SKM-1 treated with dmso at 0.1 percent for 144 hours (cell line): ENCODE results near the gene PGLYRP4.
"Not testable (repeated sequence)": the region's sequence is repeated elsewhere in the genome, so short reads cannot be mapped to it uniquely, and the experiment has no call there.

Source experiments
- DNase-seq: peaks from one replicate; lab custom pipeline; 2025; ENCODE audit not compliant: unreplicated experiment; lab: John Stamatoyannopoulos, UW

The PGLYRP4 gene

DNA sequence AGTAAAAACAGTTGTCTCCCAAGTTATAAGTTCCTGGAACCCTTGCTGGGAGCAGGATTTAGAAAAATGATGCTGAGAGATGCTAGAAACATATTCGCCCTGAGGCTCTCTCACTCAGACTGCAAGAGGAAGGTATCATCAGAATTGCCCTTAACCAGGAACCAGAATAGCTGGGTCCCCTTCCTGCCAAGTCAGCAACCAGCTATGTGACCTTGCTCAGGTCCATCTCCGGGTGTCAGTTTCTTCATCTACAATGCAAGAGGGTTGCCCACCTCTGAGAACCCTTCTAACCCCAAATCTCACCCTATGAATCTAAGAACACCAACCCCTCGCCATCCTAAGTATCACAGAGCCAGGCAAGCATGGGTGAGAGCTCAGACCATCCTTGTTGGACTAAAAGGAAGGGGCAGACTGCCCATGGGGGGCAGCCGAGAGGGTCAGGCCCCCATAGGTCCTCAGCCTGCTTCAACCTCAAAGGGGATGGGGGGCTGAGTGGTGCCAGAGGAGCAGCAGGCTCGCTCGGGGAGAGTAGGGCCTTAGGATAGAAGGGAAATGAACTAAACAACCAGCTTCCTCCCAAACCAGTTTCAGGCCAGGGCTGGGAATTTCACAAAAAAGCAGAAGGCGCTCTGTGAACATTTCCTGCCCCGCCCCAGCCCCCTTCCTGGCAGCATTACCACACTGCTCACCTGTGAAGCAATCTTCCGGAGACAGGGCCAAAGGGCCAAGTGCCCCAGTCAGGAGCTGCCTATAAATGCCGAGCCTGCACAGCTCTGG is 8.6 kb upstream of the PGLYRP4 start:
- peak; percentile 98 for DNase-seq

DNA sequence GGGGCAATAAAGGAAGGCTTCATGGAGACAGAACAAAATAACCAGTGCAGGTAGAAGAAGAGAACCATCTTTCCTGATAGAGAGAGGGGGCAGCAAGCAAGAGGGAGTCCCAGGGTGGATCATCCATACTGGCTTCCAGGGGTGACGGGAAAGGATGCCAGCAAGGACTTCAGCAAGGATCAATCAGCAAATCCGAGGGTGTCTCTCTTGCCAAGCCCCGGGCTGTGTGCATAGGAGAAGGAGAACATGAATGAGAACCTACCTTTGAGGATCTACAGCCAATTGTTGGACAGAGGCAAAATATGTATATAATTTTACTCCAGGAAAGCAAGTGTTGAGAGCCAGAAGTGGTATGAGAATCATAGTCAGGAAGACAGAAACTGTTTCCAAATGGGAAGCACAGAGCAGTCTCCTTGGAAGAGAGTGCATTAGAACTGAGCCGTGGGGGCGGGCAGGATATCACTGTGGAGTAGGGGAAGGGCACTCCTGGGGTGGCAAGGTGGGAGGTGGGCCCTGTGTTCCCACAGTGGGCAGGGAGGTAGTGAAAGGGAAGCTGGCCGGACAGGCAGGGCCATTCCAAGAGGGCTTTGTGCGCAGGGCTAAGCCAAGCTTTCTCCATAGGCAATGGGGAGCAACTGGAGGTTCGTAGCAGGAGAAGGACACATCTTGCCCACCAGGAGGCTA is 7.9 kb upstream of the PGLYRP4 start:
- DNase-seq: no peak

DNA sequence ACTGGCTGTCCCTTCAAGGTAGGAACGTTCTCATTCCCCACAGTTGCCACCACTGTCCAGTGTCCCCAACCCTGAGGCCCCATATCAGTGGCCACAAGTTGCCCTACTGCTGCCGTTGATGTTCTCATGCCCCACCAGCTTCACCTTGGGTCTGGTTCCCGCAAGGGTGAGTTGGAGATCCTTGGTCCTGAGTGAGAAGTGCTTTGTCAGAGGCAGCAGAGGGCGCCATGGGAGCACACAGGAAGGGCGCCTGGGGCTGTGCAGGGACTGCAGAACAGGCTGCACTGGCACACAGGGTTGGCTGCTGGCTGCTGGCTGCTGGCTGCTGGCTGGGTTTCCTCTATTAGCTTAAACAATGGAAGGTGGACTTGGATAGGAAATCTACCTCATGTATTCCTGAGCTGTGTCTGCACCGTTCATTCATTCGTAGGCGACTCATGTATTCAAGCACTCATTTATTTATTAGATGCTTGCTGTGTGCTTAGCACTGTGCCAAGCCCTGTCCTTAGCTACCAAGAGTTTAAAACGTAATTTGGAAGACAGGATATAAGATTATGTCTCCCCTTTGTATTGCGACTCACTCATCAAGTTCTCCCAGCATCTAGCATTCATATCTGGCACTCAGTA is 6.9 kb upstream of the PGLYRP4 start:
- peak; percentile 93 for DNase-seq

DNA sequence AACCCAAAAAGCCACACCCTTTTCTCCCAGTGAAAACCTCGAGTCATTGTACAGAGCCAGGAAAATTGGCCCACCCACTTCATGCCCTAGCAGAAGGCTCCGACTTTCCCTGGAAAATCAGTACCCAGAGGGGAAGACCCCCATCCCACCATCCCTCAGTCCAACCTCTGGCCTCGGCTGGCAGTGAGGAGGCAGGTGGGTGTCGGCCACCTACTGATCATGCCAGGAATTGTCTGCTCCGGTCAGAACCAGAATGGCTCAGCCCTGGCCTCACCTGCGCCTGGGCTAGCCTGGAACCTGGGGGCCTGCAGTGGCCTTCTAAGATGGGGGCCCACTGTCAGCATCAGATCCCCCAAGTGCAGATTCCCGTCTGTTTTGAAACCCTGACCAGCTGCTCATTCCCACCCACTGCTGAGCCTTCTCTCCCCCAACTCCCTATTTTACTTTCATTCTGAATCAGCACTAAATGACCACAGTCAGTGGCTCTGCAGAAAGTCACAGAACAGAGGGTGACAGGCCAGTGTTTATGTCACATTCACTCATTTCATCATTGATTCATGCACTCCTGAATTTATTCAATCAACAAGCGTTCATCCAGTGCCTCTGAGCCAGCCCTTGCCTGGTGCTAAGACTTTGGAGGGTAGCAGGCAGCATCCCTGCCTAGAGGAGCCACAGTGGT is 6.0 kb upstream of the PGLYRP4 start:
- DNase-seq: no peak

GRCh38 chr1:153353226-153353947 is 4.7 kb upstream of the PGLYRP4 start:
- DNase-seq: peak; percentile 68

DNA sequence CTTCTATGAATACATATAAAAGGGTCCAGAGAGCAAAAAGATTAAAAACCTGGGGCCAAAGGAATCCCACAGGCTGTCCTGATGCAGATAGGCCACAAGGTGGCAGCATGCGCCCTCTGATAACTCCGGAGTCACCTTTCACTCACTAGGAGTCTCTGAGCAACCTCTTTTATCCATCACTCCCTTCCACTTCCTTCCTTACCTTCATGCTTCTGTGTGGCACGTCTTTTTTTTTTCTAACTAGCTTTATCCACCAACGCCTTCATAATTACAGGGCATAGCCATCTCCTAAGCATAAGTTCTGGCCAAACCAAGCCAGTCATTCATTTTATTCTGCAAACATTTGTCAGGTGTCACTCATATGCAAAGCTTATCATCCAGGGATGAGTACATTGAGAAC is 3.9 kb upstream of the PGLYRP4 start:
- peak; percentile 89 for DNase-seq

GRCh38 chr1:153350321-153350957 is 1.8 kb upstream of the PGLYRP4 start:
- no peak for DNase-seq

DNA sequence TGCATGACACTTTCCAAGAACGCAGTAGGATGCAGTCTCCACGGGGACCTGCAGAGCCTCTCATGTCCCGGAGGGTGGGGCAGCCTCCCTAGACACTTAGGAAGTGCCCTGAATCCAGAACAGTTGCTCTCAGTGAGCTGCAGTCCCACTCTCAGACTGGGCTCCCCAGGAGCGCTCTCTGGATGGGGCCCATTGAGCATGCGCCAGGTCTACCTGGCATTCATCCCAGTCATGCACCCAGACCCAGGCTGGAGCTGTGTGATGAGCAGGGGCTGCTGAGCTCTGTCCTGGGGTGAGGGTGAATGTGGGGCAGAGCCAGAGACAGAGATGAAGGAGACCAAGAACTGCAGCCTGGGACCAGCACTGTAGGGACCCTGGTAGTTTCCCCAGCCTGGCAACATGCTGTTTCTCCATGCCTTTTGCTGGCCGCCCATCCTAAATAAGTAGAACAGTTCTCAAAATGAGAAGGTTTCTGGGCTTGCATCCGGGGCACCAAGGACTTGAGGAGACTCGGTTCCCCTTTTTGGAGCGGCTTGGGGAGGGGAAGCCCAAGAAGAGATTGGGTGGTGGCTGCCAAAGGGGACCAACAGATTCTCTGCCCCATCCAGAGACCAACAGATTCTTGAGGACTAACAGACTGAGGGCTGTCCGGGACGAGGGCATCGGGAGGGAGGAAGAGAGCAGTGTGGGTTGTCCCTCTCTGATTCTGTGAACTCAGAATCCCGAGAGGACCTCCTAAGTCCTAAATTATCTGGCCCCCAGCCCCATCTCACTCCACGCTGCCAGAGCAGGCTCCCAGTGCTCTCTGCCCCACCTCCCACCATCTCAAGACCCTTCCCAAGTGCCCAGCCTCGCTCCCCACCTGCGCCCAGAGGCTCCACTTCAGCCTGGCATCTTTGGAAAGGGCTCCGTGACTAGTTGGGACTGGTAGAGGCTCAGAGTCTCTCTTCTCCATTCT is 1.0 kb upstream of the PGLYRP4 start:
- DNase-seq: no peak

- no peak for DNase-seq
Measured at GRCh38 chr1:153347856-153348255, 785 bp downstream of the PGLYRP4 start.

GRCh38 chr1:153347049-153347448 is 1.6 kb downstream of the PGLYRP4 start:
- not testable (repeated sequence) for DNase-seq

DNA sequence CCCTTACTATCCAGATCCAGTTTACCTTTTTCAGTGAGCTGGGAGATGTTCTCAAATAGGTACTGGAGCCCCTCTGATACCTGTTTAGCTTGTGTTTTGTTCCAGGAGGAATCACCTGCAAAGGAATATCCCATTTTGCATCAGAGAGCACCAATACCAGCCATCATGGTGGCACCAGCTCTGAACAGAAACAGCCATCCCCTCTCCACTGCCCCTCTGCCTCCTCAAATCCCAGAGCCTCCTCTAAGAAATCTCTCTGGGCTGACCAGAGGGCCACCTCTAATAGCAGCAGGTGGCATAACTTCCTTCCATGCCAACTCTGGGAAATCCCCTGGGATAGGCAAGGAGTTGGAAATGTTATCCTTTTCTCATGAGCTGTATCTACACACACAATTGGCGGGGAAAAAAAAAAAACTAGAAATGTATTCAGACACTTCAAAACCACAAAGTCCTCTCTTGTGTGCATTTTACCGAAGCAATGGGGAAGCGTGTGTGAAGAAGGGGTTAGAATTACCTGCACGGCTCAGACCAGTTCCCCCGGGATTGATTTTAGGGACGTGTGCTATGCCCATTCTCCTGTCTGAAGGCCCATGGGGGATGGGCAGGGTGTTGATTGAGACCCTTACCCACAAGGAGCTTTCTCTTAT is 2.4 kb downstream of the PGLYRP4 start:
- no peak for DNase-seq

DNA sequence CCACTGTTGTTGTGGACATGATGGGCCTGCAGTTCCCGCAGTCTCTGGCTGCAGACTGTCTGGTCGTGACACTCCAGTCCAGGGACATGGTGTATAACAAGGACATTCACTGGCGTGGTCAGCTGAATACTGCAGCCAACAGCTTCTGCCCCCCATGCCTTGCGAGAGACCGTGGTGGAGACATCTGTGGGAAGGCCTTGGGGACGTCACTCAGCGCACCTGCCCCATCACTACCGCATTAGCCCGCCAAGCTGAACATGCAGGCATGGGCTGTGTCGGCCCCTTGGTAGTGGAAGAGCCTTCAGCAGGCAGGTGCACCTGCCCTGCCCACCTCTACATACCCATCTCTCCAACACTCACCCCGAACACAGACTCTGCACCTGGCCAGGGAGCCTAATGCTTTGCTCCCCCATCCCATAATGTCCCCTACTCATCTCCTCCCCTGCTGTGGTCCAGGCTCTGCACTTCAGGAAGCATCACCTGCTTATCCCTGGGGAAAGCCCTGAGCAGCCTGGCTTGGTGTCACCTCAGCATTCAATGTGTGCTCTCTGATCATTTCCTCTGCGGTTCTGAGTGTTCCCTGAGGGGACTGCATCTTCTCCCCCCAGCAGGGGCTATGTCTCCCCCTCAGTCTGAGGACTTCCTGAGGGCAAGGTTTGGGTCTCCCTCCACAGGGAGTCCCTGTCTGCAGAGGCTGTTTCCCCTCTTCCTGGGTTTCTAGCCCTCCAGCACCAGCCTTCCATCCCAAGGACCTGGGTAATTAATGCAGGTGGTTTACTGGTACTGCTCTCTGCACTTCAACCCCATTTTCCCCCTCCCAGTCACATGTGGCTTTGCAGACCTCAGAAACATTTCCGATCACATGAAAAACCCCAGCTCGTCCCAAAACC is 3.2 kb downstream of the PGLYRP4 start:
- DNase-seq: no peak

GRCh38 chr1:153344718-153345025 is 4.0 kb downstream of the PGLYRP4 start:
- DNase-seq: peak; percentile 98

- DNase-seq: no peak
Measured at GRCh38 chr1:153343811-153344717, 4.6 kb downstream of the PGLYRP4 start.

DNA sequence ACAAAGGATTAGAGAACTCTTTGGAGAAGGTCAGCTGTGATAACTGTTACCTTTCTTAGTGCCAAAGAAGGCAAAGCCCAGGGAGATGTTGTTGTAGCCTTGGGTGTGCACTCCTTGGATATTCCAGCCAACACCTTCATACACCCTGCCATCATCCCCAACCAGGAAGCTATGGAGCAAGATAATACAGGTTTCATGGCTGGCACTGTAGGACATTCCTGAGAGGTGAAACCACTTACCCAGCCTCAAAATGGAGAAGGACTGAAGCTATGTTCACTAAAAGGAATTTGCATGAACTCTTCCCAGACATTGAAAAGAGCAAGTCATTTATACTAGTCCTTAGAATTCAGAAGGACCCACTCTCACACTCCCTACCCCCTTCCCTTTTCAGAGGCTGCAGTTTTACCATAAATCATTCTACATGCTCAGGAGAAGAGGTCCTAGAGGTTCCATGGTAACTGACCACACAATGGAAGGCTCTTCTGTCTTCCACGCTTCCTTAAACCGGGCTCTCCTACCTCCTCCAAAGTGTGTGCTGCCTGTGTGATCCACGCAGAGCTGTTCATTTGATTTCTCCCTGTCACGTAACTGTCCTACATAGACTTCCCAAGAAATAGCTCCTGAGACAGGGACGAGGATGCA is 5.5 kb downstream of the PGLYRP4 start:
- DNase-seq: no peak

DNA sequence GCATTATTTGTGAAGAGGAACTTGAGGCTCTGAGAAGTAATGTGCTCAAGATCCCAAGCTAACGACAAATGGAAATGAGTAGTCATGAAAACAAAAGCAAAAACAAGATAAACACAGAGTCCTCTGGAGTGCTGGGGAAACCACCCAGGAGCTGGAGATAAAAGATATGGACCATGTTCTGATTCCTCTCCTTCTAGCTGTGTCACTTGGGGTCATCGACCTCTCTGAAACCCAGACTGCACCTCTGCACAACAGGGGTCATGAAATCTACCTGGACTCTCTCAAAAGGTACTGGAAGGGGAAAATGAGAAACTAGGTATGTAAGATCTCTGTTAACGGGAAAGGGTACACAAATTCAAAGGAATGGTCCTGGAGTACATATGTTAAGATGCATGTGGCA is 6.5 kb downstream of the PGLYRP4 start:
- no peak for DNase-seq
